Ishikawa (cell line): ENCODE data around the gene SETD1B.

ENCODE experiments used
- CEBPB ChIP-seq: IDR thresholded peaks from 2 replicates; pipeline ENCODE4 v1.6.1; 2012
- CREB1 ChIP-seq: IDR thresholded peaks from 2 replicates; pipeline ENCODE4 v1.6.1; 2012; ENCODE audit warnings: low read depth
- EGR1 ChIP-seq: IDR thresholded peaks from 2 replicates; pipeline ENCODE4 v1.6.1; 2012
- EP300 ChIP-seq: IDR thresholded peaks from 2 replicates; pipeline ENCODE4 v1.6.1; 2012; ENCODE audit warnings: borderline replicate concordance
- FOXM1 ChIP-seq: IDR thresholded peaks from 2 replicates; pipeline ENCODE4 v1.6.1; 2012; ENCODE audit warnings: low read depth, borderline replicate concordance
- MAX ChIP-seq: IDR thresholded peaks from 2 replicates; pipeline ENCODE4 v1.6.1; 2012
- NFIC ChIP-seq: IDR thresholded peaks from 2 replicates; pipeline ENCODE4 v1.6.1; 2012
- RAD21 ChIP-seq: IDR thresholded peaks from 2 replicates; pipeline ENCODE4 v1.6.1; 2012; ENCODE audit warnings: low read depth
- REST ChIP-seq: IDR thresholded peaks from 2 replicates; pipeline ENCODE4 v1.6.1; 2012; ENCODE audit warnings: low read depth, mild to moderate bottlenecking
- TAF1 ChIP-seq: IDR thresholded peaks from 2 replicates; pipeline ENCODE4 v1.6.1; 2012; ENCODE audit warnings: low read depth, mild to moderate bottlenecking
- TCF12 ChIP-seq: IDR thresholded peaks from 2 replicates; pipeline ENCODE4 v1.6.1; 2012; ENCODE audit warnings: low read depth
- TEAD4 ChIP-seq: IDR thresholded peaks from 2 replicates; pipeline ENCODE4 v1.6.1; 2012
- USF1 ChIP-seq: IDR thresholded peaks from 2 replicates; pipeline ENCODE4 v1.6.1; 2012
- YY1 ChIP-seq: IDR thresholded peaks from 2 replicates; pipeline ENCODE4 v1.6.1; 2012; ENCODE audit warnings: low read depth
- ZBTB7A ChIP-seq: IDR thresholded peaks from 2 replicates; pipeline ENCODE4 v1.6.1; 2012; ENCODE audit warnings: low read depth

SETD1B gene

GRCh38 chr12:121816925-121817647 lies 13.3 kb downstream of the SETD1B start:
- TF ChIP-seq RAD21 (no peak), YY1 (no peak), TEAD4 (no peak), EP300 (no peak), EGR1 (no peak), FOXM1 (no peak), CEBPB (no peak), TAF1 (no peak), REST (no peak), ZBTB7A (no peak), USF1 (no peak)

GRCh38 chr12:121817648-121818043 lies 13.8 kb downstream of the SETD1B start:
- TF ChIP-seq MAX (no peak), EGR1 (no peak), YY1 (no peak), EP300 (no peak), USF1 (no peak), ZBTB7A (no peak), FOXM1 (no peak), CREB1 (no peak), RAD21 (no peak), TCF12 (no peak), NFIC (no peak), CEBPB (no peak), TAF1 (no peak), REST (no peak), TEAD4 (no peak)

GRCh38 chr12:121819212-121819949 lies 15.6 kb downstream of the SETD1B start:
- no peak for TF ChIP-seq EGR1
- no peak for TF ChIP-seq EP300
- no peak for TF ChIP-seq MAX
- TF ChIP-seq CEBPB: no peak
- no peak for TF ChIP-seq RAD21
- no peak for TF ChIP-seq NFIC
- TF ChIP-seq TEAD4: no peak
- TF ChIP-seq ZBTB7A: no peak
- TF ChIP-seq TAF1: no peak
- TF ChIP-seq YY1: no peak

GRCh38 chr12:121820056-121820455 lies 16.2 kb downstream of the SETD1B start:
- TF ChIP-seq REST: no peak
